ENCODE data around the gene ITPR1. TPM values are rescaled to one million over a fixed set of nuclear protein-coding genes. Genes with fewer than 3 reads are reported as not detected.

The ITPR1 gene
- total and polyA plus RNA-seq, 10 of the 15 experiments (the other 5 are each of a cell fraction or from before 2014, with no cell fraction given), result 12.2 to 239 (median 28.4) TPM

DNA sequence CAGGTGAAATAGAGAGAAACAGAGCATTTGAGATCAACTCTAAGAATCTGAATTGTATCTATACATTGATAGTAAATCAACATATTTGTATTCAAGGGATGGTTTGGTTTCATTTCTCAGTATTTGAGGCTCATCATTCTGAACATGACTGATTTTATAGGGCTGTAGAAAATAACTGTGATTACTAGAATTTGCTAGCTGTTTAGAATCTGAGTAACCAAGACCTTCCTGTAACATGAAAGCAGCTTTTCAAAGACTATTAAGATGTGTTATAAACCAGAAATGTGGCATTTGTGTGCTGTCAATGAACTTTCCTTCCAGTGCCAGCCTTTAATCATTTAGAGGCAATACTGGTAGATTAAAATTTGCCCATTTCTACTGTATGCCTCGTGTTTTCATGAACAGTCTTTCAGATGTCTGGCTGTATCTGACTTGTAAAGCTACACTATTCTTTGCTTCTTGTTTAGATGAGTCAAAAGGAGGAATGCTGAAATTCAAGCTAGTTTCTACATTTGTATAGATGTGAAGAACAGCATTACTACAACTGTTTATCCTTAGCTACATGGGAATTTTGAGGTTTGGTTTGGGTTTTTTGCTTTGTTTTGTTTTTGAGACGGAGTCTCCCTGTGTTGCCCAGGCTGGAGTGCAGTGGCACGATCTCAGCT lies 348.8 kb downstream of the ITPR1 start:
- 88% methylated on average over 3 of the region's 3 CpGs for WGBS (ENCODE audit: insufficient coverage, insufficient replicate concordance, low lambda C conversion rate, missing lambda C conversion rate)
- in situ Hi-C loops (cut with MboI) (no loop called here), intact Hi-C loops (cut with micrococcal nuclease; ENCODE audit: unreplicated experiment) (no loop called here)
- TF ChIP-seq JUNB (IDR thresholded peaks at IDR 0.05), result peak; percentile 4; the same call in 1 of the 2 replicates
- TF ChIP-seq ZZZ3 (IDR thresholded peaks at IDR 0.05; ENCODE audit: control insufficient read depth, insufficient read length, low read depth), result no peak
- TF ChIP-seq, protein P1, sequence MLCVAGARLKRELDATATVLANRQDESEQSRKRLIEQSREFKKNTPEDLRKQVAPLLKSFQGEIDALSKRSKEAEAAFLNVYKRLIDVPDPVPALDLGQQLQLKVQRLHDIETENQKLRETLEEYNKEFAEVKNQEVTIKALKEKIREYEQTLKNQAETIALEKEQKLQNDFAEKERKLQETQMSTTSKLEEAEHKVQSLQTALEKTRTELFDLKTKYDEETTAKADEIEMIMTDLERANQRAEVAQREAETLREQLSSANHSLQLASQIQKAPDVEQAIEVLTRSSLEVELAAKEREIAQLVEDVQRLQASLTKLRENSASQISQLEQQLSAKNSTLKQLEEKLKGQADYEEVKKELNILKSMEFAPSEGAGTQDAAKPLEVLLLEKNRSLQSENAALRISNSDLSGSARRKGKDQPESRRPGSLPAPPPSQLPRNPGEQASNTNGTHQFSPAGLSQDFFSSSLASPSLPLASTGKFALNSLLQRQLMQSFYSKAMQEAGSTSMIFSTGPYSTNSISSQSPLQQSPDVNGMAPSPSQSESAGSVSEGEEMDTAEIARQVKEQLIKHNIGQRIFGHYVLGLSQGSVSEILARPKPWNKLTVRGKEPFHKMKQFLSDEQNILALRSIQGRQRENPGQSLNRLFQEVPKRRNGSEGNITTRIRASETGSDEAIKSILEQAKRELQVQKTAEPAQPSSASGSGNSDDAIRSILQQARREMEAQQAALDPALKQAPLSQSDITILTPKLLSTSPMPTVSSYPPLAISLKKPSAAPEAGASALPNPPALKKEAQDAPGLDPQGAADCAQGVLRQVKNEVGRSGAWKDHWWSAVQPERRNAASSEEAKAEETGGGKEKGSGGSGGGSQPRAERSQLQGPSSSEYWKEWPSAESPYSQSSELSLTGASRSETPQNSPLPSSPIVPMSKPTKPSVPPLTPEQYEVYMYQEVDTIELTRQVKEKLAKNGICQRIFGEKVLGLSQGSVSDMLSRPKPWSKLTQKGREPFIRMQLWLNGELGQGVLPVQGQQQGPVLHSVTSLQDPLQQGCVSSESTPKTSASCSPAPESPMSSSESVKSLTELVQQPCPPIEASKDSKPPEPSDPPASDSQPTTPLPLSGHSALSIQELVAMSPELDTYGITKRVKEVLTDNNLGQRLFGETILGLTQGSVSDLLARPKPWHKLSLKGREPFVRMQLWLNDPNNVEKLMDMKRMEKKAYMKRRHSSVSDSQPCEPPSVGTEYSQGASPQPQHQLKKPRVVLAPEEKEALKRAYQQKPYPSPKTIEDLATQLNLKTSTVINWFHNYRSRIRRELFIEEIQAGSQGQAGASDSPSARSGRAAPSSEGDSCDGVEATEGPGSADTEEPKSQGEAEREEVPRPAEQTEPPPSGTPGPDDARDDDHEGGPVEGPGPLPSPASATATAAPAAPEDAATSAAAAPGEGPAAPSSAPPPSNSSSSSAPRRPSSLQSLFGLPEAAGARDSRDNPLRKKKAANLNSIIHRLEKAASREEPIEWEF (IDR thresholded peaks at IDR 0.05; ENCODE audit: insufficient replicate concordance, low read depth, low read length), result peak; percentile 25
- no peak for TF ChIP-seq FOS (IDR thresholded peaks at IDR 0.05; ENCODE audit: borderline replicate concordance, extremely low read depth, insufficient read length)
- peak; percentile 22; the same call in 1 of the 2 replicates for TF ChIP-seq RUNX3 (IDR thresholded peaks at IDR 0.05; ENCODE audit: low read length)
- POLR2A ChIA-PET, result interaction anchor here (0.8 to 1.8 kb wide), 2 partner anchors 8 kb away, joined by 3 to 4 read pairs; no protein-coding TSS in a partner anchor
- DNase-seq (ENCODE audit: low read depth, low spot score), result no peak
- BruUV-seq (replicated peaks), result no TSS peak
- H4K20me1 ChIP-seq (ENCODE audit: control insufficient read depth, insufficient read depth), result no peaks in the 10 kb centered on the region
- H3K4me1 ChIP-seq (ENCODE audit: control insufficient read depth, insufficient read depth, low read length), result peaks cover 41% of the 10 kb centered on the region
- H3K27ac ChIP-seq (ENCODE audit: control insufficient read depth, insufficient read depth), result no peak overlapping the region
- ATAC-seq, result no peak
- H3K4me2 ChIP-seq (ENCODE audit: control insufficient read depth, insufficient read depth), result no peak overlapping the region
- H3K9ac ChIP-seq (ENCODE audit: control insufficient read depth, insufficient read depth, low read length), result no peak overlapping the region
- no peaks in the 10 kb centered on the region for H3K27me3 ChIP-seq (replicated peaks in 1 of 2; ENCODE audit: control insufficient read depth in 2 of 2, insufficient read depth in 2 of 2, low read length in 1 of 2)
- no peak overlapping the region for H3K4me3 ChIP-seq
- SMC1A ChIA-PET (ENCODE audit: uncharacterized antibody, unreplicated experiment), result interaction anchor here (0.9 to 11.7 kb wide), 14 partner anchors 8 to 136 kb away, joined by 3 to 185 read pairs (median 6); partner anchors contain the start of gene BHLHE40
- H3K36me3 ChIP-seq (ENCODE audit: control insufficient read depth in 2 of 2, insufficient read depth in 2 of 2, low read length in 1 of 2), result no peaks in the 10 kb centered on the region; a peak in 2 of 4 replicates
- no peak overlapping the region for H2AFZ ChIP-seq (ENCODE audit: control insufficient read depth, low read depth, low read length)
- RAD21 ChIA-PET (ENCODE audit: unreplicated experiment), result interaction anchor here (0.9 to 3.6 kb wide), 6 partner anchors 10 to 137 kb away, joined by 3 to 9 read pairs (median 4); no protein-coding TSS in a partner anchor
- no peaks in the 10 kb centered on the region for H3K79me2 ChIP-seq (ENCODE audit: control insufficient read depth, insufficient read depth, low read length)
- no peaks in the 10 kb centered on the region; the same call in 2 of the 3 replicates for H3K9me3 ChIP-seq (replicated peaks; ENCODE audit: control insufficient read depth, insufficient read depth, low read length)
- CTCF ChIA-PET, result interaction anchor here (0.6 to 1.3 kb wide), 9 partner anchors 10 to 138 kb away, joined by 3 to 7 read pairs (median 3); no protein-coding TSS in a partner anchor
- no peak for FAIRE-seq

All from GM12878 (cell line).